Ovary (tissue), 10 donors: ENCODE measurements around the gene UNC13B. TPM values are rescaled to one million over a fixed set of nuclear protein-coding genes. Genes with fewer than 3 reads are reported as not detected.

ENCODE experiments used
- DNase-seq, 5 donors: peaks; one replicate each; pipeline ENCODE4 v3.0.0-alpha.2; 2019 to 2020
- H3K27ac ChIP-seq, 2 donors: fragments of 200-600 bp; one replicate each; pipeline versions ENCODE4 v1.5.1 to v1.8.0; 2019 to 2022
- H3K27me3 ChIP-seq: fragments of 200-600 bp; one replicate; pipeline ENCODE4 v1.8.0; 2022
- H3K36me3 ChIP-seq: fragments of 200-600 bp; sonication (generic); one replicate; pipeline ENCODE4 v1.5.1; 2019
- H3K4me1 ChIP-seq: one replicate; pipeline ENCODE4 v1.8.1; 2013; ENCODE audit warnings: mild to moderate bottlenecking, moderate library complexity; ENCODE audit not compliant: insufficient read depth
- H3K4me3 ChIP-seq: fragments of 200-600 bp; sonication (generic); one replicate; pipeline ENCODE4 v1.5.1; 2017
- H3K9me3 ChIP-seq, 2 donors: fragments of 200-600 bp in 1 of 2; sonication (generic) in 1 of 2; one replicate each; pipeline versions ENCODE4 v1.5.1 to v1.8.1; 2013 to 2019; ENCODE audit warnings: mild to moderate bottlenecking in 1 of 2, moderate library complexity in 1 of 2
- EP300 ChIP-seq: sonication (generic); formaldehyde crosslinking; IDR thresholded peaks from one replicate; pipeline ENCODE4 v1.6.1; 2017; ENCODE audit warnings: antibody characterized with exemption
- POLR2A ChIP-seq: fragments of 450-650 bp; IDR thresholded peaks from one replicate; pipeline ENCODE4 v1.6.1; 2017; ENCODE audit warnings: antibody characterized with exemption, mild to moderate bottlenecking, moderate library complexity
- WGBS, 3 donors: extraction: QIAGEN DNeasy Blood & Tissue Kit in 1 of 3; methylation state at CpG; one replicate each; pipeline versions ENCODE4 v1.1.5 to v1.1.7; 2013 to 2017; 5-methylcytosine and 5-hydroxymethylcytosine counted together
- intact Hi-C, 4 donors: fragments of 100-400 bp; cut with DNase I; formaldehyde crosslinking; loops; one replicate each; pipeline versions ENCODE4 v1.11.0 to v1.15.1; 2022 to 2023
- long read RNA-seq, 3 donors: library from polyadenylated mRNA in 2 of 3; unstranded in 2 of 3; transcript quantifications; one replicate each; pipeline ENCODE4 v2.0.0 and lab custom pipeline, GENCODE V29; 2021 to 2026
- polyA plus RNA-seq, 2 donors: library from polyadenylated mRNA; stranded (reverse); fragments of 200-250 nt in 1 of 2; fragments of 350-450 nt in 1 of 2; fragmentation: Illumina TruSeq in 1 of 2; extraction: RNeasy Lipid Tissue Mini Kit (QIAGEN cat#74804) in 1 of 2; gene quantifications; one replicate each; pipeline ENCODE4 v1.2.3, GENCODE V29; 2013 to 2014
- total RNA-seq, 7 donors: library from RNA; depleted of rRNA in 2 of 7; stranded (reverse); fragments of >200 nt in 2 of 7; fragmentation: NEBNext Ultra II Directional in 3 of 7; extraction: Animal tissue kit (Norgen Biotek cat#: 25700) in 3 of 7; gene quantifications; one replicate each; pipeline versions ENCODE4 v1.1.0 to v1.2.4, GENCODE V29; 2016 to 2023
- TF ChIP-seq, protein P1 (sequence below), 3 donors: fragments of 450-650 bp in 2 of 3; fragments of 200-600 bp in 1 of 3; IDR thresholded peaks; one replicate each; pipeline versions ENCODE4 v1.5.1 to v1.8.0; 2016 to 2022; ENCODE audit warnings: antibody characterized with exemption in 3 of 3, mild to moderate bottlenecking in 1 of 3
- donor health status: DM: no; HTN: no; CAD: no; lungs with moderate emphysema.
- donor health status: DM: no; HTN: no; CAD: no.
- donor health status: Bipolar disorder and iron deficiency.
- donor health status: DM: yes; HTN: yes; CAD: no.
- donor health status: DM: no; HTN: no; CAD: no.
- donor health status: DM: yes; HTN: yes; CAD: no.

Gene UNC13B
- total RNA-seq (10 to 100 TPM in 6 of 7 donors, 1 to 10 TPM in 1; 8.0 to 22.2 (median 16.6) TPM), polyA plus RNA-seq (10 to 100 TPM in 1 of 2 donors, 1 to 10 TPM in 1; 5.7 to 30.2 TPM)
- long read RNA-seq, donor 1, partial matches to known transcripts, result 8 of 10 reads
- long read RNA-seq, donor 1, other reads (novel, unspliced or antisense), result 2 of 10 reads
- long read RNA-seq, donor 2, result 0 reads
- long read RNA-seq, donor 3, full-length matches to known transcripts, result 3 of 11 reads
- long read RNA-seq, donor 3, partial matches to known transcripts, result 5 of 11 reads
- long read RNA-seq, donor 3, other reads (novel, unspliced or antisense), result 3 of 11 reads

DNA sequence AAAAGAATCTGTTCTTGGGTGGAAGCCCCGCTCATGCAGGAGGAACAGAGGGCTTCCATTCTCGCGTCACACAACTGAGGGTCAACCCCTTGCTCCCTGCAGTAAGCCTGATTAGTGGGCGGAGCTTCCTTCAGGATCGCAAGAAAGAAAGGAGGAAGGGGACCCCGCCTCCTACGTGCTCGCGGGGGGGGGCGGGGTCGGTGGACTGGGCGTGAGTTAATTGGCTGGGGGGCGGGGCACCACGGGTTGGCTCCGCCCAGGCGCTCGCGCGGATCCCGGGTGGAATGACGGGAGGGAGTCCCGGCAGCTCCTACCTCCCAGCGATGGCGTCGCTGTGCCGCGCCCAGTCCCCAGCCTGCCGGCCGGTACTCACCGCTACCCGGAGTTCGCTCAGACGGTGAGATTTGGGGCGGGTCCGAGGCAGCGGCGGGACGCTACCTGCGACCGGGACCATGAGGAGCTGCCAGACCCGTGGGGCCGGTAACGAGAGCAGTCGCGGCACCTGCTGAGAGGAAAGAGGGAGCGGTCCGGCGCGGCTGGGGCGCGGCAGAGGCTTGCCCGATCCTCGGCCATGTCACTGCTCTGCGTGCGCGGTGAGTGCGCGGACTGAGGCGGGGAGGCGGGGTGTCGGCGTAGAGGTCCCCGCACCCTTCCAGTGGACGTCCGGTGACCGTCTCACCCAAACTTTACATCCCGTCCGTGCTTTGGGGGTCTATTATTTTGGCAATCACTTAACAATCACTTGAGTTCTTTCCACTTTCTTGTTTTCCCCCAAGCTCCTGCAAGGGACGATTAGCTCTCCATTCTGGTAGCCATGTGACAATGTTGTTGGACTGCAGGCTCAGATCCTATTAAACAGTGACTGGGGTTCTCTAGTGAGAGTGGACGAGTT lies at the start of gene UNC13B:
UNC13B (plus strand) TSS at position 297 of the 892 bp plus-strand sequence; CDS start at position 572, 275 bp downstream.
- 0 to 1% (median 1%) methylated on average over 53 to 70 of the region's 70 CpGs for WGBS, 3 donors
- Histone ChIP-seq H3K27ac (peak within 1 kb of the TSS; percentile 55 to 75), H3K4me3 (peak within 1 kb of the TSS; percentile 88), H3K27me3 (no peaks in the 10 kb centered on the region), H3K9me3 (no peaks in the 10 kb centered on the region), H3K36me3 (no peaks in the 10 kb centered on the region), H3K4me1 (peaks cover 5% of the 10 kb centered on the region)
- TF ChIP-seq POLR2A (peak; percentile 61), EP300 (no peak)
- TF ChIP-seq, protein P1, sequence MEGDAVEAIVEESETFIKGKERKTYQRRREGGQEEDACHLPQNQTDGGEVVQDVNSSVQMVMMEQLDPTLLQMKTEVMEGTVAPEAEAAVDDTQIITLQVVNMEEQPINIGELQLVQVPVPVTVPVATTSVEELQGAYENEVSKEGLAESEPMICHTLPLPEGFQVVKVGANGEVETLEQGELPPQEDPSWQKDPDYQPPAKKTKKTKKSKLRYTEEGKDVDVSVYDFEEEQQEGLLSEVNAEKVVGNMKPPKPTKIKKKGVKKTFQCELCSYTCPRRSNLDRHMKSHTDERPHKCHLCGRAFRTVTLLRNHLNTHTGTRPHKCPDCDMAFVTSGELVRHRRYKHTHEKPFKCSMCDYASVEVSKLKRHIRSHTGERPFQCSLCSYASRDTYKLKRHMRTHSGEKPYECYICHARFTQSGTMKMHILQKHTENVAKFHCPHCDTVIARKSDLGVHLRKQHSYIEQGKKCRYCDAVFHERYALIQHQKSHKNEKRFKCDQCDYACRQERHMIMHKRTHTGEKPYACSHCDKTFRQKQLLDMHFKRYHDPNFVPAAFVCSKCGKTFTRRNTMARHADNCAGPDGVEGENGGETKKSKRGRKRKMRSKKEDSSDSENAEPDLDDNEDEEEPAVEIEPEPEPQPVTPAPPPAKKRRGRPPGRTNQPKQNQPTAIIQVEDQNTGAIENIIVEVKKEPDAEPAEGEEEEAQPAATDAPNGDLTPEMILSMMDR (IDR thresholded peaks at IDR 0.05), result peak in 1 of 3 donors; percentile 14
- intact Hi-C loops, result loop anchor here in 1 of 4 donors (10.0 kb wide), 1 partner anchor 267 kb away; a partner anchor contains a TSS
- peak; percentile 91 to 97 (median 96) for DNase-seq

GRCh38 chr9:35112257-35113020 lies 49.4 kb upstream of the UNC13B start:
- peaks cover 19% of the 10 kb centered on the region for H3K4me1 ChIP-seq
- TF ChIP-seq EP300, result no peak
- TF ChIP-seq, protein P1 (IDR thresholded peaks at IDR 0.05), result no peak
- TF ChIP-seq POLR2A, result no peak
- no peaks in the 10 kb centered on the region for H3K36me3 ChIP-seq
- H3K9me3 ChIP-seq, result no peaks in the 10 kb centered on the region
- WGBS, 3 donors, result 58 to 74% (median 59%) methylated on average over 3 of the region's 3 CpGs
- no peaks in the 10 kb centered on the region for H3K27me3 ChIP-seq
- peak overlapping the region; percentile 50 to 77 for H3K27ac ChIP-seq
- DNase-seq, result no peak
- H3K4me3 ChIP-seq, result no peak overlapping the region
- intact Hi-C loops, result loop anchor here in 2 of 4 donors (5.0 to 10.0 kb wide), 4 partner anchors 40 to 372 kb away; partner anchors contain the start of gene VCP (in 1 of the 2)

DNA sequence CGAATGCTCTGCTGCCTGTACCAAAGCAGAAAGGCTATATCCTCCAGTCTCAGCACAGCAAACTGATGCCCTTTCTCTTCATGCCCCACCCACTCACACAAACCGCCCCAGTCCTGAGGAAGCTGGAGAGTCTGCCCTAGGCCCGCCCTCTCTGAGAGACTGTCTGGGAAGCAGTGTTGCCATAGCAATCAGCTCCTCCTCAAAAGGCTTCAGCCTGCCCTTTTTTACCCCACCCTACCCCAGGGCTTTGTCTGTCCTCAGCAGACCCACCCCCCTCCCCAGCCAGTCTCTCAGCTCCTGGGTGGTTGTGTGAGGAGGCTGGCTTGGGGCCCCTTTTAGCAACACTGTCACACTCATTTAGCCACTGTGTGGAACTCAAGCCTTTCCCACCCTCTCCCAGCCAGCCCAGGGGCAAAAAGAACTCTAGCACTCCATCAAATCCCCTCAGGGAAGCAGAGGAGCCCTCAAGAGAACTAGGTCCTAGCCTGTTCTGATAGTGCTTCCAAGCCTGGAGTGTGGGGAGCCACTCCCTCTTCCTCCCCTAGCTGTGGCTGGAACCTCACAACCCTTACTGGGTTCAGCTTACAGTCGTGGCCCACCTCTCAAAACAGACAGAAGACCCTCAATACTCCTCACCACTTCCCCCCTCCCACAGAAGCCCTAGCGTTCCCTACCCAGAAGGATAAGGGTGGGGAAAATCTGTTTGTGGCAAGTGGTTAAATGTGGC lies 47.5 kb upstream of the UNC13B start:
- intact Hi-C loops, result loop anchor here in 2 of 4 donors (2.0 to 10.0 kb wide), 5 partner anchors 42 to 449 kb away; partner anchors contain the start of gene VCP (in 1 of the 2)

More for the DNA sequence above, 47.5 kb upstream of the UNC13B start:
- Histone ChIP-seq H3K9me3 (no peaks in the 10 kb centered on the region), H3K36me3 (no peaks in the 10 kb centered on the region), H3K27ac (peak overlapping the region; percentile 73 to 82), H3K4me3 (peak overlapping the region; percentile 1), H3K27me3 (no peaks in the 10 kb centered on the region), H3K4me1 (peaks cover 19% of the 10 kb centered on the region)
- peak; percentile 64 to 80 (median 67) for DNase-seq
- TF ChIP-seq POLR2A (no peak), EP300 (no peak)
- TF ChIP-seq, protein P1 (IDR thresholded peaks at IDR 0.05), result no peak
- WGBS, 3 donors, result 3 to 5% (median 4%) methylated on average over 5 of the region's 5 CpGs
